Activated naive CD8-positive, alpha-beta T cell treated with anti-CD3 and anti-CD28 coated beads for 36 hours (primary cell): ENCODE results near the gene VARS2. TPM values are rescaled to one million over a fixed set of nuclear protein-coding genes. Genes with fewer than 3 reads are reported as not detected.
A peak's percentile ranks its signal among the peaks of the same experiment; 100 is the strongest.

Source experiments
- DNase-seq: peaks from one replicate; pipeline ENCODE4 v3.0.0; 2021
- H3K27ac Mint-ChIP-seq: one replicate; pipeline ENCODE4 v1.8.0; 2022; ENCODE audit warnings: mild to moderate bottlenecking, moderate library complexity, mixed read lengths
- H3K27me3 Mint-ChIP-seq: one replicate; pipeline ENCODE4 v1.8.0; 2022; ENCODE audit warnings: mild to moderate bottlenecking, mixed read lengths
- H3K36me3 Mint-ChIP-seq: one replicate; pipeline ENCODE4 v1.8.0; 2021; ENCODE audit warnings: mild to moderate bottlenecking, mixed read lengths
- H3K4me1 Mint-ChIP-seq: one replicate; pipeline ENCODE4 v1.8.0; 2021; ENCODE audit warnings: mixed read lengths
- H3K4me3 Mint-ChIP-seq: one replicate; pipeline ENCODE4 v1.8.0; 2022; ENCODE audit warnings: mild to moderate bottlenecking, moderate library complexity, mixed read lengths
- H3K9me3 Mint-ChIP-seq: one replicate; pipeline ENCODE4 v1.8.0; 2022; ENCODE audit warnings: mixed read lengths
- total RNA-seq, 2 experiments: library from RNA; stranded (reverse); gene quantifications; one replicate each; pipeline ENCODE4 v1.2.3, GENCODE V29; 2021

The VARS2 gene
- total RNA-seq, 2 experiments from 2014 or later: 79.5 to 80.9 TPM

DNA sequence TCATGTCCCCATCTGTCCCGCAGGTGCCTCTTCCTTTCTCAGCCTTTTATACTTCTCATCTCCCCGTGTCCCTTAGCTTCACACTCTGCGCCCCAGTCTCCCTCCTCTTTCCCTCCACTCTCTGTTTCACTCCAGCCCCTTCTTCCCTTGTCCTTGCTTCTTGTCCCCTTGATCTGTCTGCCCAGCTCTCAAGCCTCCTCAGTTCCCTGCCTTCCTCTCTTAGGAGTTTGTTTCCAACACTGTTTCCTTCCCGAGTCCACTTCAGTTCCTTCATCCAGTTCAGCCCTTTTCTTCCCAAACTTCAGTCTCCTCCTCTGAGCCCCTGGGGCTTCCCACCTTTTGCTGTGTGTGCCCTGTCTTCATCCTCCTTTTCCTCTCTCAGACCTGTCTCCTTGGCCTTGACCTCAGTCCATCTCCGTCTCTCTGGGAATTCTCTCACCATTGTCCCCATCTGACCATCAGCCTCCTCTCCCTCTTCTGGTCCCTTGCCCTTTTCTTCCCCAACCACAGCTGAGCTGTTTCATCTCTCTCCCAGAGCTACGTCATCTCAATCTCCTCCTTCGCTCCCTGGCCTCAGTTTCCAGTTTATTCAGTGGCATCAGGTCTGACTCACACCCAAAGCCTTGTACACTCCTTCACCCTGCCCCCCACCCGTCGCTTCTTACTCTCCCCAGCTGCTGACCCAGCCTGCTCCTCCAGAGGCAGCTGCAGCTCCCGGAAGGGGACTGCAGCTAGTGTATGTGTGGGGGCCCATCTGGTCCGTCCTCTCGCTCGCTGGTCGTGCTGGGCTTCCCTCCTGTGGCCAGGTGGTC lies 32.4 kb upstream of the VARS2 start:
- H3K27me3 Mint-ChIP-seq: no peaks in the 10 kb centered on the region
- no peaks in the 10 kb centered on the region for H3K9me3 Mint-ChIP-seq
- no peak for DNase-seq
- no peaks in the 10 kb centered on the region for H3K36me3 Mint-ChIP-seq
- H3K27ac Mint-ChIP-seq: no peak overlapping the region
- no peak overlapping the region for H3K4me3 Mint-ChIP-seq
- peaks cover 47% of the 10 kb centered on the region for H3K4me1 Mint-ChIP-seq

- H3K9me3 Mint-ChIP-seq: no peaks in the 10 kb centered on the region
- peaks cover 47% of the 10 kb centered on the region for H3K4me1 Mint-ChIP-seq
- no peak overlapping the region for H3K4me3 Mint-ChIP-seq
- DNase-seq: no peak
- no peaks in the 10 kb centered on the region for H3K27me3 Mint-ChIP-seq
- no peaks in the 10 kb centered on the region for H3K36me3 Mint-ChIP-seq
- no peak overlapping the region for H3K27ac Mint-ChIP-seq
Measured at GRCh38 chr6:30882204-30882758, 31.8 kb upstream of the VARS2 start.

GRCh38 chr6:30882759-30883684 lies 31.0 kb upstream of the VARS2 start:
- DNase-seq: no peak
- Mint-ChIP-seq H3K4me3 (peak overlapping the region; percentile 78), H3K36me3 (no peaks in the 10 kb centered on the region), H3K9me3 (no peaks in the 10 kb centered on the region), H3K4me1 (peaks cover 41% of the 10 kb centered on the region), H3K27me3 (no peaks in the 10 kb centered on the region), H3K27ac (peak overlapping the region; percentile 72)

DNA sequence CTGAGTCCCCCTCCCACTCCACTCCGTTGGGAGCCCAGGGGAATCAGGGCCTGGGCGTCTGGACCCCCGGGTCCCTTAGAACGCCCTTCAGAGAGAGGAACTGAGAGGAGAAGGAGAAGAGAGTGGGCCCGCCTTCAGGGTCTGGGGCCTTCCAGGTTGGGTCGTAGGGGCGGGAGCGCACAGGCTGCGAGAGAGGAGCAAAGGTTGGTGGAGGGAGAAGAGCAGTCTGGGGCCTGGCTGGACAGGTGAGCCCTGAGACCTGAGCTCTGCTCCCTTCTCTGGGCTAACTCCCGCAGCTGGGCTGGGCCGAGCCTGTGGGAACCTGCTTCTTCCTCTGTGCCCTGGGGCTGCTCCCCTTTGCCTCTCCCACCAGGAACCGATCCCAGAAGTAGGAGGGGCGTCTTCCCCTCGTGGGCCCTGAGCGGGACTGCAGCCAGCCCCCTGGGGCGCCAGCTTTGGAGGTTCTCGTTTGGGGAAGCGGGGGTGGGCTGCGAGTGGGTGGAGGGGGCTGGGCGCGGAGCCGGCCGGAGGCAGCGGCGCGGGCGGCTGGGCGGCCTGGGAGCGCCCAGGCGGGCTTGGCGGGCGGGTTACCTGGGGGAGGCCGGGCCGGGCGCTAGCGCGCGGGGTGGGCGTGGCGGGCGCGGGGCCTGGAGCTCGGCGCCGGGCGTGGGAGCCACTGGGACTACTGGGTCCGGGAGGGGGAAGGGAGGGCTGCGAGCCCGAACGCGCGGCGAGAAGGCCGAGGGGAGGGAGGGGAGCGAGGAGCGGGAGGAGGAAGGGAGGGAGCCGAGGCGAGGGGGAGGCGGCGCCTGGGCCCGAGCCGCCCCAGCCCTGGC lies 30.1 kb upstream of the VARS2 start, which contains the start of gene DDR1:
DDR1 (plus strand) TSS at position 835 of the 836 bp plus-strand sequence. CDS start 4,211 bp downstream, outside the sequence.
- Mint-ChIP-seq H3K27me3 (no peaks in the 10 kb centered on the region), H3K9me3 (no peaks in the 10 kb centered on the region), H3K36me3 (no peaks in the 10 kb centered on the region), H3K4me1 (peaks cover 34% of the 10 kb centered on the region), H3K4me3 (peak within 1 kb of the TSS; percentile 78), H3K27ac (peak within 1 kb of the TSS; percentile 72)
- DNase-seq: peak; percentile 56

- peak; percentile 62 for DNase-seq
- peak overlapping the region; percentile 77 for H3K4me3 Mint-ChIP-seq
- H3K4me1 Mint-ChIP-seq: peaks cover 34% of the 10 kb centered on the region
- H3K36me3 Mint-ChIP-seq: no peaks in the 10 kb centered on the region
- no peaks in the 10 kb centered on the region for H3K9me3 Mint-ChIP-seq
- H3K27me3 Mint-ChIP-seq: no peaks in the 10 kb centered on the region
- peak overlapping the region; percentile 7 for H3K27ac Mint-ChIP-seq
Measured at GRCh38 chr6:30884521-30885480, 29.2 kb upstream of the VARS2 start.

- Mint-ChIP-seq H3K4me1 (peaks cover 34% of the 10 kb centered on the region), H3K27me3 (no peaks in the 10 kb centered on the region), H3K36me3 (no peaks in the 10 kb centered on the region), H3K27ac (no peak overlapping the region), H3K4me3 (peak overlapping the region; percentile 77), H3K9me3 (no peaks in the 10 kb centered on the region)
- DNase-seq: no peak
Measured at GRCh38 chr6:30885481-30885998, 28.5 kb upstream of the VARS2 start.

DNA sequence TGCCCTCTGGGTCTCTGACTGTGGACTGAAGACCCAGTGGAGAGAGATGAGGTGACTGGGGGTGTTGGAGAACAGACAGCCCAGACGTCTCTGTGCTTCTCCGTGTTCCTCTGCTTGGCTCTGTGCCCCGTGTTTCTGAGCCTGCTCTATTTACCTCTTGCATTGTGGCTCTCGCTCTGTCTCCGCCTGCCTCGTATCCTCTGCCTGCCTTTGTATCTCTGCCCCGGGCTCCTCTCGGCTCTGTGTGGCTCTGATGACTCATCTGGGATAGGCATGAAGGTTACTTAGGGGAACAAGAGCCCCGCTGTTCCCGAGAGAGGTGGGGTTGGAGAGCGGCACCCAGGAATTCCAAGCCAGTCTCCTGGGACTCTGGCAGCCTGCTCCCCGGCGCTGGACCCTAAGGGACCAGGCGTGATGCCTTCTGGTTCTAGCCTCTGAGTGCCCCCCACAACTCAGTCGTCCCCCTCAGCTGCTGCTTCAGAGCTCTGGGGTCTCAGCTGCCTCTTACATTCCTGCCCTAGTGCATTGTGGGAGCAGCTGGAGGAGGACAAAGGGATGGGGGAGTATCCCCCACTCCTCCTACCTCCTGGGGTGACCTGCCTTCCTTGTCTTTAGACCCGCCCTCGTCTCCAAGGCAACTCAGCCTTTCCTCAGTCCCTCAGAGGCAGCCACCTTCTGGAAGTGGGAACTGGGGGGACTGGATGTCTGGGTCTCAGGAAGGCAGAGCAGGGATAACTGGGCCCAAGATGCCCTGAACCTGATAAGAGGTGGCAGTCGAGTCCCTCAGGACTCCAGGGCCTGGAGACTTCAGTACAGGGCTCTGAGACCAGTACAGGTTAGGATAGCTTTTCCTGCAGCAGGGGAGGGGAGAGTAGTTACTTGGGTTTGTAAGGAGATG lies 27.8 kb upstream of the VARS2 start:
- H3K4me3 Mint-ChIP-seq: peak overlapping the region; percentile 77
- H3K36me3 Mint-ChIP-seq: no peaks in the 10 kb centered on the region
- no peaks in the 10 kb centered on the region for H3K27me3 Mint-ChIP-seq
- H3K4me1 Mint-ChIP-seq: peaks cover 34% of the 10 kb centered on the region
- peak overlapping the region; percentile 44 for H3K27ac Mint-ChIP-seq
- H3K9me3 Mint-ChIP-seq: no peaks in the 10 kb centered on the region
- DNase-seq: no peak

DNA sequence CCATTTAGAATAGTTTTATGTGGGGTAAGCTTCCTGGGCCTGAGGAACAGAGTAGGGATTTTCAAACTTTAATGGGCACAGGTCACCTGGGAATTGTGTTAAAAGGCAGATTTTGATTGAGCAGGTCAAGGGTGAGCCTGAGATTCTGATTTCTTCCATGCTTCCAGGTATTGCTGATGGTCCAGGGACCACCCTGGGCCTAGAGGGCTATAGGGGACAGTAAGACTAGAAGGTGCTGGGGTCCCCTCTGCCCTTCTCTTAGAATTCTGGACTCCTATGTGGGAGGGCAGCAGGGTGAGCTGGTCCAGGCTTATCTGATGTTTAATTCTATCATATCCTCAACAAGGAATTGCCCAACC lies 27.2 kb upstream of the VARS2 start:
- no peak for DNase-seq
- H3K4me3 Mint-ChIP-seq: no peak overlapping the region
- H3K4me1 Mint-ChIP-seq: peaks cover 34% of the 10 kb centered on the region
- H3K9me3 Mint-ChIP-seq: no peaks in the 10 kb centered on the region
- no peaks in the 10 kb centered on the region for H3K36me3 Mint-ChIP-seq
- no peaks in the 10 kb centered on the region for H3K27me3 Mint-ChIP-seq
- no peak overlapping the region for H3K27ac Mint-ChIP-seq

DNA sequence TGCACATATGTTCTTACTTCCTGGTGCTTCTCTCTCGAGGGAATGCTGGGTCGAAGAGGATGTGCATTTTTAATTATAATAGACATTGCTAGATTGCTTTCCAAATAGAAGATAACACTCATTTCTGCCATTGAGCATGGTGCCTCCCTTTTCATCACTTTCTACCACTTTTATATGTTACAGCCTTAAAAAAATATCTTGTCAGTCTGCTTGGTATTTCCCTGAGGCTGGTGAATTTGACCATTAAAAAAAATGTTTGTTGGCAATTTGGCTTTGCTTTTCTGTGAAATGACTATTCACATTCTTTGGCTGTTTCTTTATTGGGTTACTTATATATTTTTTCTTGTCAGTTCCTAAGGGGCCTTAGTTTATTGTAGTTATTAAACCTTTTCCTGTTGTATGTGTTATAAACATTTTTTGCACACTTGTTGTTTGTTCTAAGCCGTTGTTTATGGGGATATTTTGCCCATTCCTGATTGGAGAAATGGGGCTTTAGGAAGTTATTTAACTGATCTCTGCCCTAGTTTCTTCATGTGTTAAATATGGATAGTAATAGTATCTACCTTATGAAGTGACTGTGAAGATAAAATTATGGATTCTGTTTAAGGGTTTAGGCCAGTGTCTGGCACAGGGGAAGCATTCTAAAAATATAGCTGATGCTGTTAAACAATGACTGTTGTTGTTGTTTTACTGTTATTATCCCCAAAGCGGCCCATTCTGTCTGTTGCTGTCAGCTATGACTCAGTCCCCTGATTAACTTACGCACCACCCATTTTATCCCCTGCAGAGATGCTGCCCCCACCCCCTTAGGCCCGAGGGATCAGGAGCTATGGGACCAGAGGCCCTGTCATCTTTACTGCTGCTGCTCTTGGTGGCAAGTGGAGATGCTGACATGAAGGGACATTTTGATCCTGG lies 25.9 kb upstream of the VARS2 start:
- no peak overlapping the region for H3K4me3 Mint-ChIP-seq
- DNase-seq: no peak
- no peak overlapping the region for H3K27ac Mint-ChIP-seq
- no peaks in the 10 kb centered on the region for H3K36me3 Mint-ChIP-seq
- H3K4me1 Mint-ChIP-seq: peaks cover 30% of the 10 kb centered on the region
- H3K27me3 Mint-ChIP-seq: no peaks in the 10 kb centered on the region
- H3K9me3 Mint-ChIP-seq: no peaks in the 10 kb centered on the region

DNA sequence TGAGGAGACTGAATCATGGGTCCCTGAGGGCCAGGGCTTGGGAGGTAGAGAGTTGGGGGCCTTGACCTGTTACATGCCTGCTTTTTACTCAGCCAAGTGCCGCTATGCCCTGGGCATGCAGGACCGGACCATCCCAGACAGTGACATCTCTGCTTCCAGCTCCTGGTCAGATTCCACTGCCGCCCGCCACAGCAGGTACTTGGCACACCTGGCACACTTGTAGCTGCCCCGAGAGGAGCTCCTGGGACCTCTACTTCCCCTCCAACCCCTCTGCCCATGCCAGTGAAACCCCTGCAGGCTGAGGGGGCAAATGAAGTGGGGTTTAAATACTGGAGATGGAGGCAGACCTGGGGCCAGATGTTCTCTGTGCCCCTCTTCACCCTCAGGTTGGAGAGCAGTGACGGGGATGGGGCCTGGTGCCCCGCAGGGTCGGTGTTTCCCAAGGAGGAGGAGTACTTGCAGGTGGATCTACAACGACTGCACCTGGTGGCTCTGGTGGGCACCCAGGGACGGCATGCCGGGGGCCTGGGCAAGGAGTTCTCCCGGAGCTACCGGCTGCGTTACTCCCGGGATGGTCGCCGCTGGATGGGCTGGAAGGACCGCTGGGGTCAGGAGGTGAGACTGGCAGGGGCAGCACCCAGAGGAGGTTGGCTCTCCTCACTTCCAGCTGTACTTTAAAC lies 25.1 kb upstream of the VARS2 start:
- Mint-ChIP-seq H3K9me3 (no peaks in the 10 kb centered on the region), H3K4me3 (no peak overlapping the region), H3K27me3 (no peaks in the 10 kb centered on the region), H3K36me3 (no peaks in the 10 kb centered on the region), H3K27ac (no peak overlapping the region), H3K4me1 (peaks cover 23% of the 10 kb centered on the region)
- DNase-seq: no peak

DNA sequence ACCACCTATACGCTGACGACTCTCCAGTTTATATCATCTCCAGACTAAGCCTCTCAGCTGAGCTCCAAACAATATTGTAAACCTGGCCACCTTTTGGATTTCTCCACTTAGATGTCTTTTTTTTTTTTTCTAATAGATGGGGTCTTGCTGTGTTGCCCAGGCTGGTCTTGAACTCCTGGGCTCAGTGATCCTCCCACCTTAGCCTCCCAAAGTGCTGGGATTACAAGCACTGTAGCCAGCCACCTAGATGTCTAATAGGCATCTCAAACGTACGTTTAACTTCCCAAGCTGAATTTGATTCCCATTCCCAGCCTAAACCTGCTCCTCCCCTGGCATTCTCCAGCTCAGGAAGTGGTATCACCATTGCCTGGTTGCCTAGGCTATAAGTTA lies 24.5 kb upstream of the VARS2 start:
- no peak overlapping the region for H3K4me3 Mint-ChIP-seq
- H3K36me3 Mint-ChIP-seq: no peaks in the 10 kb centered on the region
- no peak for DNase-seq
- H3K4me1 Mint-ChIP-seq: peaks cover 23% of the 10 kb centered on the region
- no peaks in the 10 kb centered on the region for H3K9me3 Mint-ChIP-seq
- H3K27ac Mint-ChIP-seq: no peak overlapping the region
- no peaks in the 10 kb centered on the region for H3K27me3 Mint-ChIP-seq
